HepG2 (cell line): ENCODE measurements around the gene GDF9. TPM values are rescaled to one million over a fixed set of nuclear protein-coding genes. Genes with fewer than 3 reads are reported as not detected.

Experiments
- DMAP1 ChIP-seq: IDR thresholded peaks from 2 replicates; pipeline ENCODE4 v1.6.1; 2016
- GATAD1 ChIP-seq: IDR thresholded peaks from 2 replicates; pipeline ENCODE4 v1.6.1; 2016; ENCODE audit warnings: missing genetic modification reagents, missing compliant biosample characterization
- GZF1 ChIP-seq: sonication (generic); formaldehyde crosslinking; IDR thresholded peaks from 2 replicates; pipeline ENCODE4 v1.5.1; 2020; ENCODE audit warnings: mild to moderate bottlenecking, missing genetic modification reagents
- IRF2 ChIP-seq: IDR thresholded peaks from 2 replicates; pipeline ENCODE4 v1.6.1; 2018; ENCODE audit warnings: missing genetic modification reagents, missing compliant biosample characterization
- KDM5B ChIP-seq: sonication (generic); formaldehyde crosslinking; IDR thresholded peaks from 2 replicates; pipeline ENCODE4 v1.4.0; 2020; ENCODE audit warnings: missing genetic modification reagents, mild to moderate bottlenecking, borderline replicate concordance
- MAFK ChIP-seq, 2 experiments: IDR thresholded peaks in 1 of 2; conservative IDR thresholded peaks in 1 of 2; 2 replicates each; pipeline ENCODE4 v1.6.1; 2011; ENCODE audit warnings: improper control_type of control experiment in 2 of 2, low read length in 2 of 2
- MBNL3 ChIP-seq: fragments of 250-450 bp; sonication (Bioruptor Pico); conservative IDR thresholded peaks from 2 replicates; pipeline ENCODE4 v1.8.0; 2022; ENCODE audit warnings: mild to moderate bottlenecking, inconsistent platforms
- PCBP2 ChIP-seq: fragments of 200-400 bp; formaldehyde crosslinking; optimal IDR thresholded peaks from 2 replicates; pipeline ENCODE3; 2018; ENCODE audit warnings: low read length, low read depth; ENCODE audit not compliant: poor library complexity, severe bottlenecking
- RELA ChIP-seq: sonication (generic); formaldehyde crosslinking; IDR thresholded peaks from 2 replicates; pipeline ENCODE4 v1.4.0; 2020; ENCODE audit warnings: missing genetic modification reagents
- TCF7 ChIP-seq: sonication (generic); IDR thresholded peaks from 2 replicates; pipeline ENCODE4 v1.6.1; 2016; ENCODE audit warnings: antibody characterized with exemption, low read depth
- ZC3H13 ChIP-seq: sonication (generic); formaldehyde crosslinking; IDR thresholded peaks from 2 replicates; pipeline ENCODE4 v1.8.1; 2023; ENCODE audit warnings: mild to moderate bottlenecking, missing genetic modification reagents, moderate library complexity
- ZFAT ChIP-seq: sonication (generic); formaldehyde crosslinking; conservative IDR thresholded peaks from 2 replicates; pipeline ENCODE4 v1.8.1; 2023; ENCODE audit warnings: missing genetic modification reagents, inconsistent platforms
- ZNF282 ChIP-seq: fragments of 450-650 bp; IDR thresholded peaks from 2 replicates; pipeline ENCODE4 v1.6.1; 2018; ENCODE audit not compliant: partially characterized antibody
- ZNF34 ChIP-seq: sonication (generic); formaldehyde crosslinking; IDR thresholded peaks from 2 replicates; pipeline ENCODE4 v1.4.0; 2020; ENCODE audit warnings: mild to moderate bottlenecking, missing genetic modification reagents, borderline replicate concordance
- ZNF543 ChIP-seq: sonication (generic); formaldehyde crosslinking; IDR thresholded peaks from 2 replicates; pipeline ENCODE4 v1.4.0; 2020; ENCODE audit warnings: mild to moderate bottlenecking, missing genetic modification reagents
- ZNF563 ChIP-seq: sonication (generic); formaldehyde crosslinking; IDR thresholded peaks from 2 replicates; pipeline ENCODE4 v1.8.0; 2022; ENCODE audit warnings: mild to moderate bottlenecking, moderate library complexity, missing genetic modification reagents
- ZNF660 ChIP-seq: sonication (generic); formaldehyde crosslinking; IDR thresholded peaks from 2 replicates; pipeline ENCODE4 v1.5.1; 2020; ENCODE audit warnings: mild to moderate bottlenecking, low read depth, missing genetic modification reagents, borderline replicate concordance
- ZNF703 ChIP-seq: sonication (generic); formaldehyde crosslinking; IDR thresholded peaks from 2 replicates; pipeline ENCODE4 v1.5.1; 2020; ENCODE audit warnings: missing genetic modification reagents, mild to moderate bottlenecking, moderate library complexity, borderline replicate concordance
- polyA plus RNA-seq, 8 experiments: library from polyadenylated mRNA; depleted of rRNA in 3 of 8; stranded (reverse) in 7 of 8; unstranded in 1 of 8; fragments of >200 nt; fragmentation: Illumina TruSeq in 4 of 8; extraction: Trizol in 4 of 8; gene quantifications; 2 replicates each; pipeline versions ENCODE4 v1.2.1 to v1.2.3, GENCODE V29; 2011 to 2016; ENCODE audit warnings: low read depth in 4 of 8, missing spikeins in 1 of 8, mixed read lengths in 1 of 8; ENCODE audit not compliant: insufficient read depth in 1 of 8
- total RNA-seq, 5 experiments: library from RNA; depleted of rRNA; stranded (reverse); fragments of >200 nt; fragmentation: Illumina TruSeq; extraction: Trizol; gene quantifications; 2 replicates each; pipeline ENCODE4 v1.2.3, GENCODE V29; 2016; ENCODE audit warnings: low read depth in 1 of 5
- TF ChIP-seq, protein P1 (sequence below): sonication (generic); formaldehyde crosslinking; IDR thresholded peaks from 2 replicates; pipeline ENCODE4 v1.5.1; 2020; ENCODE audit warnings: mild to moderate bottlenecking, missing genetic modification reagents, borderline replicate concordance
- TF ChIP-seq, protein P2 (sequence below): sonication (generic); formaldehyde crosslinking; IDR thresholded peaks from 2 replicates; pipeline ENCODE4 v1.5.1; 2020; ENCODE audit warnings: mild to moderate bottlenecking, missing genetic modification reagents, borderline replicate concordance
- TF ChIP-seq, protein P3 (sequence below): IDR thresholded peaks from 2 replicates; pipeline ENCODE4 v1.6.1; 2012; ENCODE audit warnings: inconsistent platforms
- TF ChIP-seq, protein P4 (sequence below): sonication (generic); formaldehyde crosslinking; IDR thresholded peaks from 2 replicates; pipeline ENCODE4 v1.4.0; 2020; ENCODE audit warnings: missing genetic modification reagents

Gene GDF9
- total and polyA plus RNA-seq, 2 of the 13 experiments (the other 11 are each of a cell fraction or from before 2014, with no cell fraction given), result 0.33 to 0.38 TPM

GRCh38 chr5:132867046-132867451 lies 780 bp upstream of the GDF9 start (continued):
- no peak for TF ChIP-seq ZNF34 (CRISPR knock-in tag)
- TF ChIP-seq, protein P1, sequence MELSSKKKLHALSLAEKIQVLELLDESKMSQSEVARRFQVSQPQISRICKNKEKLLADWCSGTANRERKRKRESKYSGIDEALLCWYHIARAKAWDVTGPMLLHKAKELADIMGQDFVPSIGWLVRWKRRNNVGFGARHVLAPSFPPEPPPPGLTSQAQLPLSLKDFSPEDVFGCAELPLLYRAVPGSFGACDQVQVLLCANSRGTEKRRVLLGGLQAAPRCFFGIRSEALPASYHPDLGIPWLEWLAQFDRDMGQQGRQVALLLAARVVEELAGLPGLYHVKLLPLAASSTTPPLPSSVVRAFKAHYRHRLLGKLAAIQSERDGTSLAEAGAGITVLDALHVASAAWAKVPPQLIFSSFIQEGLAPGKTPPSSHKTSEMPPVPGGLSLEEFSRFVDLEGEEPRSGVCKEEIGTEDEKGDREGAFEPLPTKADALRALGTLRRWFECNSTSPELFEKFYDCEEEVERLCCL (CRISPR knock-in tag), result no peak
- TF ChIP-seq, protein P2, sequence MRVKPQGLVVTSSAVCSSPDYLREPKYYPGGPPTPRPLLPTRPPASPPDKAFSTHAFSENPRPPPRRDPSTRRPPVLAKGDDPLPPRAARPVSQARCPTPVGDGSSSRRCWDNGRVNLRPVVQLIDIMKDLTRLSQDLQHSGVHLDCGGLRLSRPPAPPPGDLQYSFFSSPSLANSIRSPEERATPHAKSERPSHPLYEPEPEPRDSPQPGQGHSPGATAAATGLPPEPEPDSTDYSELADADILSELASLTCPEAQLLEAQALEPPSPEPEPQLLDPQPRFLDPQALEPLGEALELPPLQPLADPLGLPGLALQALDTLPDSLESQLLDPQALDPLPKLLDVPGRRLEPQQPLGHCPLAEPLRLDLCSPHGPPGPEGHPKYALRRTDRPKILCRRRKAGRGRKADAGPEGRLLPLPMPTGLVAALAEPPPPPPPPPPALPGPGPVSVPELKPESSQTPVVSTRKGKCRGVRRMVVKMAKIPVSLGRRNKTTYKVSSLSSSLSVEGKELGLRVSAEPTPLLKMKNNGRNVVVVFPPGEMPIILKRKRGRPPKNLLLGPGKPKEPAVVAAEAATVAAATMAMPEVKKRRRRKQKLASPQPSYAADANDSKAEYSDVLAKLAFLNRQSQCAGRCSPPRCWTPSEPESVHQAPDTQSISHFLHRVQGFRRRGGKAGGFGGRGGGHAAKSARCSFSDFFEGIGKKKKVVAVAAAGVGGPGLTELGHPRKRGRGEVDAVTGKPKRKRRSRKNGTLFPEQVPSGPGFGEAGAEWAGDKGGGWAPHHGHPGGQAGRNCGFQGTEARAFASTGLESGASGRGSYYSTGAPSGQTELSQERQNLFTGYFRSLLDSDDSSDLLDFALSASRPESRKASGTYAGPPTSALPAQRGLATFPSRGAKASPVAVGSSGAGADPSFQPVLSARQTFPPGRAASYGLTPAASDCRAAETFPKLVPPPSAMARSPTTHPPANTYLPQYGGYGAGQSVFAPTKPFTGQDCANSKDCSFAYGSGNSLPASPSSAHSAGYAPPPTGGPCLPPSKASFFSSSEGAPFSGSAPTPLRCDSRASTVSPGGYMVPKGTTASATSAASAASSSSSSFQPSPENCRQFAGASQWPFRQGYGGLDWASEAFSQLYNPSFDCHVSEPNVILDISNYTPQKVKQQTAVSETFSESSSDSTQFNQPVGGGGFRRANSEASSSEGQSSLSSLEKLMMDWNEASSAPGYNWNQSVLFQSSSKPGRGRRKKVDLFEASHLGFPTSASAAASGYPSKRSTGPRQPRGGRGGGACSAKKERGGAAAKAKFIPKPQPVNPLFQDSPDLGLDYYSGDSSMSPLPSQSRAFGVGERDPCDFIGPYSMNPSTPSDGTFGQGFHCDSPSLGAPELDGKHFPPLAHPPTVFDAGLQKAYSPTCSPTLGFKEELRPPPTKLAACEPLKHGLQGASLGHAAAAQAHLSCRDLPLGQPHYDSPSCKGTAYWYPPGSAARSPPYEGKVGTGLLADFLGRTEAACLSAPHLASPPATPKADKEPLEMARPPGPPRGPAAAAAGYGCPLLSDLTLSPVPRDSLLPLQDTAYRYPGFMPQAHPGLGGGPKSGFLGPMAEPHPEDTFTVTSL (CRISPR knock-in tag), result no peak
- no peak for TF ChIP-seq GZF1 (CRISPR knock-in tag)
- TF ChIP-seq, protein P3, sequence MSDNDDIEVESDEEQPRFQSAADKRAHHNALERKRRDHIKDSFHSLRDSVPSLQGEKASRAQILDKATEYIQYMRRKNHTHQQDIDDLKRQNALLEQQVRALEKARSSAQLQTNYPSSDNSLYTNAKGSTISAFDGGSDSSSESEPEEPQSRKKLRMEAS, result no peak
- no peak for TF ChIP-seq ZNF660
- no peak for TF ChIP-seq RELA (CRISPR knock-in tag)
- TF ChIP-seq ZNF282, result no peak
- no peak for TF ChIP-seq MBNL3 (CRISPR knock-in tag)
- TF ChIP-seq KDM5B (CRISPR knock-in tag), result peak; percentile 52; the same call in 1 of the 2 replicates
- no peak for TF ChIP-seq ZFAT (CRISPR knock-in tag)
- no peak for TF ChIP-seq ZNF703 (CRISPR knock-in tag)
- TF ChIP-seq ZC3H13, result 0 out of 2 replicates have a peak, but pooled peaks have one; percentile 5
- TF ChIP-seq TCF7, result no peak
- TF ChIP-seq ZNF543 (CRISPR knock-in tag), result no peak
- TF ChIP-seq PCBP2, result no peak
- no peak for TF ChIP-seq IRF2 (CRISPR knock-in tag)
- TF ChIP-seq, protein P4, sequence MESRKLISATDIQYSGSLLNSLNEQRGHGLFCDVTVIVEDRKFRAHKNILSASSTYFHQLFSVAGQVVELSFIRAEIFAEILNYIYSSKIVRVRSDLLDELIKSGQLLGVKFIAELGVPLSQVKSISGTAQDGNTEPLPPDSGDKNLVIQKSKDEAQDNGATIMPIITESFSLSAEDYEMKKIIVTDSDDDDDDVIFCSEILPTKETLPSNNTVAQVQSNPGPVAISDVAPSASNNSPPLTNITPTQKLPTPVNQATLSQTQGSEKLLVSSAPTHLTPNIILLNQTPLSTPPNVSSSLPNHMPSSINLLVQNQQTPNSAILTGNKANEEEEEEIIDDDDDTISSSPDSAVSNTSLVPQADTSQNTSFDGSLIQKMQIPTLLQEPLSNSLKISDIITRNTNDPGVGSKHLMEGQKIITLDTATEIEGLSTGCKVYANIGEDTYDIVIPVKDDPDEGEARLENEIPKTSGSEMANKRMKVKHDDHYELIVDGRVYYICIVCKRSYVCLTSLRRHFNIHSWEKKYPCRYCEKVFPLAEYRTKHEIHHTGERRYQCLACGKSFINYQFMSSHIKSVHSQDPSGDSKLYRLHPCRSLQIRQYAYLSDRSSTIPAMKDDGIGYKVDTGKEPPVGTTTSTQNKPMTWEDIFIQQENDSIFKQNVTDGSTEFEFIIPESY (CRISPR knock-in tag), result no peak
- peak; percentile 7; the same call in 1 of the 2 replicates for TF ChIP-seq DMAP1
- no peak for TF ChIP-seq ZNF563 (CRISPR knock-in tag)
- no peak for TF ChIP-seq GATAD1 (CRISPR knock-in tag)
- no peak for TF ChIP-seq MAFK (conservative IDR thresholded peaks at IDR 0.05 in 1 of 2, IDR thresholded peaks at IDR 0.05 in 1 of 2; ENCODE audit: low read length in 2 of 2)
